DOHH2 (cell line): ENCODE data around the gene STPG3.
A peak's percentile ranks its signal among the peaks of the same experiment; 100 is the strongest.

Experiments
- EZH2phosphoT487 ChIP-seq: fragments of 200-600 bp; sonication (generic); IDR thresholded peaks from 2 replicates; pipeline ENCODE4 v1.6.1; 2017; ENCODE audit warnings: borderline replicate concordance, mild to moderate bottlenecking, antibody characterized with exemption, low read length, moderate library complexity, mixed read lengths
- TF ChIP-seq, protein P1 (sequence below): fragments of 200-600 bp; sonication (generic); IDR thresholded peaks from one replicate; pipeline ENCODE4 v1.5.1; 2014; ENCODE audit warnings: antibody characterized with exemption, mild to moderate bottlenecking, low read depth, low read length; ENCODE audit not compliant: poor library complexity, severe bottlenecking

DNA sequence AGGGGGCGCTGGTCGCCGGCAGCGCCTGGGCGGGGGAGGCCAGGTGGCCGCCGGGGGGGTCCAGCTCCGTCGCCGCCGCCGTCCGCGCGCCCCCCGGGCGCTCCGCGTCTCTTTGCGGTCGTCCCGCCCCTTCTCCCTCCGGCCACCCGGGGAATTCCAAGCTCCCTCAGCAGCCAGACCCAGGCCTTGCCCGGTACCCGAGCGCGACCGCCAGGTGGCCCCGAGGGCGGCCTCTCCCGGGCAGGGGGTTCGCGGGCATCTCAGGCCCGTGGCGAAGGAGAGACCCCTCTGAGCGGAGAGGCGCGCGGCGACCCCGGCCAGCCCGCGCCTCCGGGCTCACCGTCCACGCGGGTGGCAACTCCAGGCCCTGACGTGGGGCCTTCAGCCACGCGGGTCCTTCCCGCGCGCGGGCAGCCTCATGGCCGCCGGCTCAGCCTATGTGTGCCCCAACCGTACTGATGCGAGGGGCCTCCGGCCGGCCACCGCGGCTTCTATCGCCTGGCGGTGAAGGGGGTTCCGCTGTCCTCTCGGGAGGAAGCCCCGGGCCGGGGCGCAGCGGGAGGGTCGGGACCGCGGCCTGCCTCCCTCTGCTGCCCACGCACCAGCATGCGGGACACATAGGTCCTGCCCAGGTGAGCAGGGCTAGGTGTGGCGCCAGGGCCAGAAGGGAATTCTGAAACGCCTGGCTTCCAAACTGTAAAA lies 51.5 kb downstream of the STPG3 start:
- TF ChIP-seq, protein P1, sequence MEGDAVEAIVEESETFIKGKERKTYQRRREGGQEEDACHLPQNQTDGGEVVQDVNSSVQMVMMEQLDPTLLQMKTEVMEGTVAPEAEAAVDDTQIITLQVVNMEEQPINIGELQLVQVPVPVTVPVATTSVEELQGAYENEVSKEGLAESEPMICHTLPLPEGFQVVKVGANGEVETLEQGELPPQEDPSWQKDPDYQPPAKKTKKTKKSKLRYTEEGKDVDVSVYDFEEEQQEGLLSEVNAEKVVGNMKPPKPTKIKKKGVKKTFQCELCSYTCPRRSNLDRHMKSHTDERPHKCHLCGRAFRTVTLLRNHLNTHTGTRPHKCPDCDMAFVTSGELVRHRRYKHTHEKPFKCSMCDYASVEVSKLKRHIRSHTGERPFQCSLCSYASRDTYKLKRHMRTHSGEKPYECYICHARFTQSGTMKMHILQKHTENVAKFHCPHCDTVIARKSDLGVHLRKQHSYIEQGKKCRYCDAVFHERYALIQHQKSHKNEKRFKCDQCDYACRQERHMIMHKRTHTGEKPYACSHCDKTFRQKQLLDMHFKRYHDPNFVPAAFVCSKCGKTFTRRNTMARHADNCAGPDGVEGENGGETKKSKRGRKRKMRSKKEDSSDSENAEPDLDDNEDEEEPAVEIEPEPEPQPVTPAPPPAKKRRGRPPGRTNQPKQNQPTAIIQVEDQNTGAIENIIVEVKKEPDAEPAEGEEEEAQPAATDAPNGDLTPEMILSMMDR = peak; percentile 52
- TF ChIP-seq EZH2phosphoT487 = no peak
